Breast epithelium (tissue), 3 donors: Measurements from ENCODE around the gene PYGO2.
"Not testable (repeated sequence)": the region's sequence is repeated elsewhere in the genome, so short reads cannot be mapped to it uniquely, and the experiment has no call there.

Experiments
- CTCF ChIP-seq, 3 donors: fragments of 450-650 bp; IDR thresholded peaks; one replicate each; pipeline ENCODE4 v1.5.1; 2016 to 2017; ENCODE audit warnings: antibody characterized with exemption in 3 of 3, mild to moderate bottlenecking in 3 of 3, moderate library complexity in 3 of 3
- POLR2AphosphoS5 ChIP-seq, 3 donors: sonication (generic); formaldehyde crosslinking; IDR thresholded peaks; one replicate each; pipeline ENCODE4 v1.6.1; 2017; ENCODE audit warnings: antibody characterized with exemption in 3 of 3

- not testable (repeated sequence) for TF ChIP-seq CTCF, POLR2AphosphoS5 (IDR thresholded peaks at IDR 0.05)
Measured at GRCh38 chr1:154908129-154908528, 53.5 kb downstream of the PYGO2 start.
